GM23338 (cell line): ENCODE measurements around the gene MED16. TPM values are rescaled to one million over a fixed set of nuclear protein-coding genes. Genes with fewer than 3 reads are reported as not detected.

Experiments
- ATAC-seq: fragments of 200-7000 bp; cut with Tn5 transposase; 3 replicates; pipeline ENCODE4 v1.9.1; 2020
- DNase-seq: peaks from one replicate; pipeline ENCODE4 v3.0.0-alpha.2; 2015; ENCODE audit warnings: low spot score
- H2AFZ ChIP-seq: fragments of 200-600 bp; sonication (generic); 2 replicates; pipeline ENCODE4 v1.8.0; 2016; ENCODE audit warnings: antibody characterized with exemption, mild to moderate bottlenecking, moderate library complexity
- H3F3A ChIP-seq: fragments of 200-600 bp; sonication (generic); replicated peaks from 2 replicates; pipeline ENCODE4 v1.8.0; 2017; ENCODE audit warnings: antibody characterized with exemption, mixed run types, low read depth
- H3K27ac ChIP-seq: fragments of 200-600 bp; sonication (generic); 2 replicates; pipeline ENCODE4 v1.6.1; 2016; ENCODE audit warnings: low read depth
- H3K27me3 ChIP-seq: fragments of 200-600 bp; sonication (generic); 2 replicates; pipeline ENCODE4 v1.8.0; 2016; ENCODE audit warnings: mild to moderate bottlenecking, mixed run types, moderate library complexity; ENCODE audit not compliant: insufficient read depth
- H3K36me3 ChIP-seq: fragments of 200-600 bp; sonication (generic); 2 replicates; pipeline ENCODE4 v1.8.0; 2016; ENCODE audit warnings: mild to moderate bottlenecking; ENCODE audit not compliant: insufficient read depth
- H3K4me1 ChIP-seq: fragments of 200-600 bp; sonication (generic); 2 replicates; pipeline ENCODE4 v1.8.0; 2016; ENCODE audit warnings: mild to moderate bottlenecking, moderate library complexity; ENCODE audit not compliant: insufficient read depth
- H3K4me2 ChIP-seq: fragments of 200-600 bp; sonication (generic); 2 replicates; pipeline ENCODE4 v1.7.1; 2017; ENCODE audit warnings: mixed run types
- H3K4me3 ChIP-seq: fragments of 200-600 bp; sonication (generic); 2 replicates; pipeline ENCODE4 v1.6.1; 2016; ENCODE audit warnings: mixed run types
- H3K79me2 ChIP-seq: fragments of 200-600 bp; sonication (generic); replicated peaks from 2 replicates; pipeline ENCODE4 v1.8.0; 2017; ENCODE audit warnings: mild to moderate bottlenecking; ENCODE audit not compliant: insufficient read depth
- H3K9me2 ChIP-seq: fragments of 200-600 bp; sonication (generic); 2 replicates; pipeline ENCODE4 v1.8.0; 2017; ENCODE audit not compliant: insufficient read depth
- H4K20me1 ChIP-seq: fragments of 200-600 bp; sonication (generic); replicated peaks from 2 replicates; pipeline ENCODE4 v1.8.0; 2017; ENCODE audit warnings: mild to moderate bottlenecking; ENCODE audit not compliant: insufficient read depth
- H3K27ac Mint-ChIP-seq: 2 replicates; pipeline ENCODE4 v1.8.0; 2020; ENCODE audit warnings: inconsistent platforms, mild to moderate bottlenecking, moderate library complexity, mixed read lengths
- H3K27me3 Mint-ChIP-seq: 3 replicates; pipeline ENCODE4 v1.8.0; 2022; ENCODE audit warnings: low read depth, mild to moderate bottlenecking, moderate library complexity, mixed read lengths, inconsistent platforms; ENCODE audit not compliant: insufficient read depth, poor library complexity
- H3K36me3 Mint-ChIP-seq: 3 replicates; pipeline ENCODE4 v1.8.0; 2021; ENCODE audit warnings: low read depth, mild to moderate bottlenecking, inconsistent platforms, moderate library complexity, mixed read lengths
- H3K4me1 Mint-ChIP-seq: 3 replicates; pipeline ENCODE4 v1.8.0; 2020; ENCODE audit warnings: mild to moderate bottlenecking, inconsistent platforms, mixed read lengths
- H3K4me3 Mint-ChIP-seq: 3 replicates; pipeline ENCODE4 v1.8.0; 2021; ENCODE audit warnings: moderate library complexity, mild to moderate bottlenecking, inconsistent platforms, mixed read lengths
- H3K9me3 Mint-ChIP-seq: 3 replicates; pipeline ENCODE4 v1.8.0; 2020; ENCODE audit warnings: moderate library complexity, mild to moderate bottlenecking, inconsistent platforms, mixed read lengths
- EZH2phosphoT487 ChIP-seq: fragments of 200-600 bp; sonication (generic); IDR thresholded peaks from one replicate; pipeline ENCODE4 v1.8.1; 2018; ENCODE audit warnings: antibody characterized with exemption; ENCODE audit not compliant: unreplicated experiment
- NANOG ChIP-seq: IDR thresholded peaks from 2 replicates; pipeline ENCODE4 v1.6.1; 2016; ENCODE audit warnings: antibody characterized with exemption, borderline replicate concordance
- POLR2AphosphoS5 ChIP-seq: IDR thresholded peaks from 2 replicates; pipeline ENCODE4 v1.6.1; 2016; ENCODE audit warnings: antibody characterized with exemption, low read depth
- STAT1 ChIP-seq: IDR thresholded peaks from one replicate; pipeline ENCODE4 v1.6.1; 2016; ENCODE audit warnings: antibody characterized with exemption; ENCODE audit not compliant: unreplicated experiment
- ZNF462 ChIP-seq: fragments of 250-450 bp; sonication (Bioruptor Pico); IDR thresholded peaks from 2 replicates; pipeline ENCODE4 v1.5.0; 2020; ENCODE audit warnings: mild to moderate bottlenecking, moderate library complexity
- polyA plus RNA-seq: library from polyadenylated mRNA; unstranded; fragments of >200 nt; fragmentation: Nextera tagmentation; extraction: Ambion mirVana; gene quantifications from 2 replicates; pipeline ENCODE4 v1.2.1, GENCODE V29; 2016
- total RNA-seq: library from RNA; depleted of rRNA; stranded (reverse); fragments of >200 nt; shearing (Covaris generic); gene quantifications from 2 replicates; pipeline ENCODE4 v1.2.3, GENCODE V29; 2014
- TF ChIP-seq, protein P1 (sequence below), 2 experiments: fragments of 200-600 bp in 1 of 2; sonication (generic) in 1 of 2; conservative IDR thresholded peaks; 2 replicates each; pipeline versions ENCODE4 v1.5.1 to v1.6.1; 2016 to 2017; ENCODE audit warnings: antibody characterized with exemption in 2 of 2, low read depth in 2 of 2, mild to moderate bottlenecking in 2 of 2, moderate library complexity in 1 of 2
- TF ChIP-seq, protein P2 (sequence below): IDR thresholded peaks from one replicate; pipeline ENCODE4 v1.6.1; 2018; ENCODE audit warnings: antibody characterized with exemption; ENCODE audit not compliant: unreplicated experiment

The MED16 gene
- total and polyA plus RNA-seq, 2 experiments from 2014 or later = 52.7 to 73.6 TPM

DNA sequence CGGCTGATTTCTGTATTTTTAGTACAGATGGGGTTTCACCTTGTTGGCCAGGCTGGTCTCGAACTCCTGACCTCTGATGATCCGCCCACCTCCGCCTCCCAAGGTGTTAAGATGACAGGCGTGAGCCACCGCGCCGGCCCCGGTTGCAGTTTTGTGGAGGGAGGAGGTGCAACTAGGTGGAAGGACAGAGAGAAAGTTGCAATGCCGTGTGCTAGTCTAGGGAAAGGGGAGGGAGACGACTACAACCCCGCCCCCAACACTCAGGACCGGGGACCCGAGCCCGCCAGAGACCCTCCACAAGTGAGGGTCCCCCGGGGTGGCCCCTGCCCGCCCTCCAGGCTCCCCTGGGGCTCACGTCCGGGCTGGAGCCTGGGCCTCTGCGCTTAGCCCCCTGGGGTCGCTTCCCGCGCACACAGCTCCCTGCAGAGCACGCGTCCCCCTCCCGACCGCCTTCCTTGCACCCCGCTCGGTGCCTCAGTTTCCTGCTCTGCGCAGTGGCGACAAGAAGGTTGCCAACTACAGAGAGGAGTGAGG is 31.6 kb upstream of the MED16 start:
- peaks cover 9% of the 10 kb centered on the region; the same call in 2 of the 3 replicates for H3K4me1 Mint-ChIP-seq
- Histone ChIP-seq H3K4me3 (peak overlapping the region; percentile 89), H3F3A (0 out of 2 replicates have a peak, but pooled peaks cover 11% of the 10 kb centered on the region), H3K4me1 (peaks cover 10% of the 10 kb centered on the region), H4K20me1 (no peaks in the 10 kb centered on the region; the same call in none of the 2 replicates), H3K9me2 (no peaks in the 10 kb centered on the region), H2AFZ (peak overlapping the region; percentile 80), H3K27me3 (peaks cover 28% of the 10 kb centered on the region), H3K27ac (no peak overlapping the region), H3K36me3 (no peaks in the 10 kb centered on the region), H3K79me2 (peaks cover 27% of the 10 kb centered on the region), H3K4me2 (peak overlapping the region; percentile 88)
- no peaks in the 10 kb centered on the region; the same call in 1 of the 3 replicates for H3K36me3 Mint-ChIP-seq
- H3K4me3 Mint-ChIP-seq = peak overlapping the region; percentile 73
- DNase-seq (peak; percentile 63), ATAC-seq (peak; percentile 0)
- no peak overlapping the region for H3K27ac Mint-ChIP-seq
- TF ChIP-seq EZH2phosphoT487 (no peak), ZNF462 (CRISPR knock-in tag) (no peak), STAT1 (no peak), NANOG (no peak), POLR2AphosphoS5 (no peak)
- TF ChIP-seq, protein P1, sequence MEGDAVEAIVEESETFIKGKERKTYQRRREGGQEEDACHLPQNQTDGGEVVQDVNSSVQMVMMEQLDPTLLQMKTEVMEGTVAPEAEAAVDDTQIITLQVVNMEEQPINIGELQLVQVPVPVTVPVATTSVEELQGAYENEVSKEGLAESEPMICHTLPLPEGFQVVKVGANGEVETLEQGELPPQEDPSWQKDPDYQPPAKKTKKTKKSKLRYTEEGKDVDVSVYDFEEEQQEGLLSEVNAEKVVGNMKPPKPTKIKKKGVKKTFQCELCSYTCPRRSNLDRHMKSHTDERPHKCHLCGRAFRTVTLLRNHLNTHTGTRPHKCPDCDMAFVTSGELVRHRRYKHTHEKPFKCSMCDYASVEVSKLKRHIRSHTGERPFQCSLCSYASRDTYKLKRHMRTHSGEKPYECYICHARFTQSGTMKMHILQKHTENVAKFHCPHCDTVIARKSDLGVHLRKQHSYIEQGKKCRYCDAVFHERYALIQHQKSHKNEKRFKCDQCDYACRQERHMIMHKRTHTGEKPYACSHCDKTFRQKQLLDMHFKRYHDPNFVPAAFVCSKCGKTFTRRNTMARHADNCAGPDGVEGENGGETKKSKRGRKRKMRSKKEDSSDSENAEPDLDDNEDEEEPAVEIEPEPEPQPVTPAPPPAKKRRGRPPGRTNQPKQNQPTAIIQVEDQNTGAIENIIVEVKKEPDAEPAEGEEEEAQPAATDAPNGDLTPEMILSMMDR (conservative IDR thresholded peaks at IDR 0.05; ENCODE audit: low read depth in 2 of 2) = no peak
- TF ChIP-seq, protein P2, sequence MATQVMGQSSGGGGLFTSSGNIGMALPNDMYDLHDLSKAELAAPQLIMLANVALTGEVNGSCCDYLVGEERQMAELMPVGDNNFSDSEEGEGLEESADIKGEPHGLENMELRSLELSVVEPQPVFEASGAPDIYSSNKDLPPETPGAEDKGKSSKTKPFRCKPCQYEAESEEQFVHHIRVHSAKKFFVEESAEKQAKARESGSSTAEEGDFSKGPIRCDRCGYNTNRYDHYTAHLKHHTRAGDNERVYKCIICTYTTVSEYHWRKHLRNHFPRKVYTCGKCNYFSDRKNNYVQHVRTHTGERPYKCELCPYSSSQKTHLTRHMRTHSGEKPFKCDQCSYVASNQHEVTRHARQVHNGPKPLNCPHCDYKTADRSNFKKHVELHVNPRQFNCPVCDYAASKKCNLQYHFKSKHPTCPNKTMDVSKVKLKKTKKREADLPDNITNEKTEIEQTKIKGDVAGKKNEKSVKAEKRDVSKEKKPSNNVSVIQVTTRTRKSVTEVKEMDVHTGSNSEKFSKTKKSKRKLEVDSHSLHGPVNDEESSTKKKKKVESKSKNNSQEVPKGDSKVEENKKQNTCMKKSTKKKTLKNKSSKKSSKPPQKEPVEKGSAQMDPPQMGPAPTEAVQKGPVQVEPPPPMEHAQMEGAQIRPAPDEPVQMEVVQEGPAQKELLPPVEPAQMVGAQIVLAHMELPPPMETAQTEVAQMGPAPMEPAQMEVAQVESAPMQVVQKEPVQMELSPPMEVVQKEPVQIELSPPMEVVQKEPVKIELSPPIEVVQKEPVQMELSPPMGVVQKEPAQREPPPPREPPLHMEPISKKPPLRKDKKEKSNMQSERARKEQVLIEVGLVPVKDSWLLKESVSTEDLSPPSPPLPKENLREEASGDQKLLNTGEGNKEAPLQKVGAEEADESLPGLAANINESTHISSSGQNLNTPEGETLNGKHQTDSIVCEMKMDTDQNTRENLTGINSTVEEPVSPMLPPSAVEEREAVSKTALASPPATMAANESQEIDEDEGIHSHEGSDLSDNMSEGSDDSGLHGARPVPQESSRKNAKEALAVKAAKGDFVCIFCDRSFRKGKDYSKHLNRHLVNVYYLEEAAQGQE = no peak
- H3K9me3 Mint-ChIP-seq = no peaks in the 10 kb centered on the region; the same call in 2 of the 3 replicates
- H3K27me3 Mint-ChIP-seq = peaks cover 28% of the 10 kb centered on the region
